CD14-positive monocyte (primary cell): ENCODE measurements around the gene AXIN1. TPM values are rescaled to one million over a fixed set of nuclear protein-coding genes. Genes with fewer than 3 reads are reported as not detected.

Experiments used
- DNase-seq, 3 donors: peaks; one replicate each; pipeline ENCODE4 v3.0.0-alpha.2; 2011 to 2022
- H2AFZ ChIP-seq: 2 replicates; pipeline ENCODE4 v1.6.0; 2012; ENCODE audit warnings: mild to moderate bottlenecking, low read depth, low read length, inconsistent platforms; ENCODE audit not compliant: insufficient read depth, poor library complexity, severe bottlenecking
- H3K27ac ChIP-seq, 2 donors: 1 replicate in 1 of 2; 2 replicates in 1 of 2; pipeline ENCODE4 v1.5.1; 2012 to 2013; ENCODE audit warnings: low read length in 2 of 2, control low read depth in 1 of 2, inconsistent platforms in 1 of 2, low read depth in 1 of 2, mild to moderate bottlenecking in 1 of 2
- H3K27me3 ChIP-seq, 2 donors: one replicate each; pipeline versions ENCODE4 v1.6.0 to v1.6.1; 2011 to 2013; ENCODE audit warnings: low read length in 2 of 2; ENCODE audit not compliant: control insufficient read depth in 2 of 2, insufficient read depth in 2 of 2
- H3K36me3 ChIP-seq, 2 donors: replicated peaks in 1 of 2; 1 replicate in 1 of 2; 2 replicates in 1 of 2; pipeline versions ENCODE4 v1.5.1 to v1.6.1; 2012 to 2013; ENCODE audit warnings: low read length in 2 of 2, control low read depth in 1 of 2, inconsistent platforms in 1 of 2, mild to moderate bottlenecking in 1 of 2; ENCODE audit not compliant: insufficient read depth in 2 of 2, control insufficient read depth in 1 of 2
- H3K4me1 ChIP-seq, 2 donors: 1 replicate in 1 of 2; 2 replicates in 1 of 2; pipeline versions ENCODE4 v1.5.1 to v1.6.1; 2012 to 2013; ENCODE audit warnings: low read length in 2 of 2, control low read depth in 1 of 2, inconsistent platforms in 1 of 2, mild to moderate bottlenecking in 1 of 2, moderate library complexity in 1 of 2; ENCODE audit not compliant: insufficient read depth in 2 of 2, control insufficient read depth in 1 of 2
- H3K4me2 ChIP-seq: replicated peaks from 2 replicates; pipeline ENCODE3; 2012; ENCODE audit warnings: low read length, moderate library complexity, mild to moderate bottlenecking; ENCODE audit not compliant: poor library complexity, severe bottlenecking; ENCODE audit errors: extremely low read depth
- H3K4me3 ChIP-seq, 3 experiments: fragments of 200-600 bp in 1 of 3; sonication (generic) in 1 of 3; replicated peaks in 1 of 3; 1 replicate in 2 of 3; 2 replicates in 1 of 3; pipeline ENCODE4 v1.5.1; 2011 to 2013; ENCODE audit warnings: low read length in 3 of 3, mild to moderate bottlenecking in 3 of 3, control low read depth in 2 of 3, low read depth in 2 of 3, inconsistent platforms in 1 of 3, moderate library complexity in 1 of 3
- H3K79me2 ChIP-seq: 2 replicates; pipeline ENCODE4 v1.6.0; 2012; ENCODE audit warnings: mild to moderate bottlenecking, control low read depth, inconsistent platforms, low read length, moderate library complexity; ENCODE audit not compliant: insufficient read depth
- H3K9ac ChIP-seq: 2 replicates; pipeline ENCODE4 v1.6.0; 2017; ENCODE audit warnings: low read length, mild to moderate bottlenecking; ENCODE audit not compliant: insufficient read depth, poor library complexity, severe bottlenecking
- H3K9me3 ChIP-seq, 2 donors: replicated peaks in 1 of 2; 1 replicate in 1 of 2; 2 replicates in 1 of 2; pipeline versions ENCODE4 v1.5.1 to v1.6.1; 2012 to 2013; ENCODE audit warnings: low read length in 2 of 2, control low read depth in 1 of 2; ENCODE audit not compliant: control insufficient read depth in 1 of 2, insufficient read depth in 1 of 2
- H4K20me1 ChIP-seq: 2 replicates; pipeline ENCODE4 v1.6.0; 2012; ENCODE audit warnings: mild to moderate bottlenecking, low read length, control low read depth, moderate library complexity; ENCODE audit not compliant: insufficient read depth
- H3K27ac Mint-ChIP-seq, 7 donors: one replicate each; pipeline ENCODE4 v1.8.0; 2020; ENCODE audit warnings: mild to moderate bottlenecking in 7 of 7, mixed read lengths in 7 of 7, moderate library complexity in 6 of 7, inconsistent platforms in 2 of 7
- H3K27me3 Mint-ChIP-seq, 3 donors: one replicate each; pipeline ENCODE4 v1.8.0; 2021 to 2022; ENCODE audit warnings: low read depth in 3 of 3, mild to moderate bottlenecking in 3 of 3, mixed read lengths in 3 of 3, moderate library complexity in 3 of 3, inconsistent platforms in 1 of 3
- H3K36me3 Mint-ChIP-seq, 2 donors: one replicate each; pipeline ENCODE4 v1.8.0; 2020; ENCODE audit warnings: mixed read lengths in 2 of 2, inconsistent platforms in 1 of 2, mild to moderate bottlenecking in 1 of 2
- H3K4me1 Mint-ChIP-seq: one replicate; pipeline ENCODE4 v1.8.0; 2020; ENCODE audit warnings: mild to moderate bottlenecking, mixed read lengths
- H3K4me3 Mint-ChIP-seq, 2 donors: one replicate each; pipeline ENCODE4 v1.8.0; 2020; ENCODE audit warnings: mild to moderate bottlenecking in 2 of 2, mixed read lengths in 2 of 2, moderate library complexity in 1 of 2
- H3K9me3 Mint-ChIP-seq, 7 donors: one replicate each; pipeline ENCODE4 v1.8.0; 2020 to 2022; ENCODE audit warnings: mixed read lengths in 7 of 7, mild to moderate bottlenecking in 6 of 7, moderate library complexity in 6 of 7, inconsistent platforms in 2 of 7
- whole genome bisulfite sequencing: methylation state at CpG from one replicate; pipeline ENCODE4 v1.1.5; 2013; ENCODE audit warnings: missing lambda C conversion rate; ENCODE audit not compliant: insufficient coverage; 5-methylcytosine and 5-hydroxymethylcytosine counted together
- intact Hi-C, 2 donors: fragments of 100-400 bp; cut with micrococcal nuclease; formaldehyde crosslinking; loops; one replicate each; pipeline versions ENCODE4 v1.15.0 to v1.15.1; 2023
- polyA plus RNA-seq, 3 donors: library from polyadenylated mRNA; depleted of rRNA in 1 of 3; unstranded in 2 of 3; stranded (reverse) in 1 of 3; fragments of 300-500 nt in 2 of 3; fragments of >200 nt in 1 of 3; fragmentation: Illumina TruSeq in 2 of 3; gene quantifications; 1 replicate in 2 of 3; 2 replicates in 1 of 3; pipeline ENCODE4 v1.2.3, GENCODE V29; 2012 to 2021
- TF ChIP-seq, protein P1 (sequence below): fragments of 200-600 bp; IDR thresholded peaks from one replicate; pipeline ENCODE4 v1.8.0; 2022; ENCODE audit warnings: antibody characterized with exemption, mild to moderate bottlenecking

Gene AXIN1
- polyA plus RNA-seq, 3 donors, result 0.30 to 20.9 (median 0.74) TPM

DNA sequence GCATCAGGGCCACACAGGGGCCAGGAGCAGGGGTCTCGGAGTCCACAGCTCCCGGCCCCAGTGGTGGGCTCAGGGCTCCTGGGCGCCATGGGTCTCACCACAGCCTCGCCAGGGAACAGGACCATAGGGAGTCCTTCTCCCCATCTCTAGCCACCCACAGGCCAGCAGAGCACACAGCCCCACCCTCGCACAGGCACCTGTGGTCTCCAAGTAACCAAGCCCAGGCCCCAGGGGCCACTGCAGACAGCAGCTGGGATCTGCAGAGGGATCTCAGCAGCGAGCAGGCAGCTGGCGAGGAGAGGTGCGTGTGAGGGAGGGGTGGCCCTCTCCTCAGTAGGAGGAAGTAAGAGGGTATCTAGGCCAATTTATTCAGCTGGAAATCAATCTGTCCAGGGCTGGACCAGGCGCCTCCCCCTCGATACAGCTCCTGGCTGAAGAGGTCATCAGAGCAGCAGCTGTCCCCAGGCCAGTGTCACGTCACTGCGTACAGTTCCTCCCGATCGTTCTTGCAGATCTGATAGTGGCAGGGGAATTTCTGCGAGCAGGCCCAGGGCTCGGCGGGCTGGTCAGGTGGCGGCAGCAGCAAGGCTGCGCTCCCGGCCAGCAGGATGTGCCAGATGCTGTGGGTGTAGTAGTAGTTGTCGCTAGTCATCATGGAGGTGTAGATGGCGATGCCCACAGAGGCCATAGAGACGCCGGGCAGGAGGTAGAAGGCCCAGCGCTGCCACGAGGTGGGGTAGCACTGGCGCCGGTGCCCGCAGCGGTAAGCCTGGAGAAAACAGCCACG is 19.2 kb upstream of the AXIN1 start:
- TF ChIP-seq, protein P1, sequence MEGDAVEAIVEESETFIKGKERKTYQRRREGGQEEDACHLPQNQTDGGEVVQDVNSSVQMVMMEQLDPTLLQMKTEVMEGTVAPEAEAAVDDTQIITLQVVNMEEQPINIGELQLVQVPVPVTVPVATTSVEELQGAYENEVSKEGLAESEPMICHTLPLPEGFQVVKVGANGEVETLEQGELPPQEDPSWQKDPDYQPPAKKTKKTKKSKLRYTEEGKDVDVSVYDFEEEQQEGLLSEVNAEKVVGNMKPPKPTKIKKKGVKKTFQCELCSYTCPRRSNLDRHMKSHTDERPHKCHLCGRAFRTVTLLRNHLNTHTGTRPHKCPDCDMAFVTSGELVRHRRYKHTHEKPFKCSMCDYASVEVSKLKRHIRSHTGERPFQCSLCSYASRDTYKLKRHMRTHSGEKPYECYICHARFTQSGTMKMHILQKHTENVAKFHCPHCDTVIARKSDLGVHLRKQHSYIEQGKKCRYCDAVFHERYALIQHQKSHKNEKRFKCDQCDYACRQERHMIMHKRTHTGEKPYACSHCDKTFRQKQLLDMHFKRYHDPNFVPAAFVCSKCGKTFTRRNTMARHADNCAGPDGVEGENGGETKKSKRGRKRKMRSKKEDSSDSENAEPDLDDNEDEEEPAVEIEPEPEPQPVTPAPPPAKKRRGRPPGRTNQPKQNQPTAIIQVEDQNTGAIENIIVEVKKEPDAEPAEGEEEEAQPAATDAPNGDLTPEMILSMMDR, result no peak
- H3K36me3 Mint-ChIP-seq, result peaks cover 44 to 78% of the 10 kb centered on the region in 2 donors
- DNase-seq, result no peak
- peaks cover 3% of the 10 kb centered on the region for H3K79me2 ChIP-seq
- H2AFZ ChIP-seq, result no peak overlapping the region
- peaks cover 17 to 20% of the 10 kb centered on the region in 2 donors for H3K4me1 ChIP-seq
- no peak overlapping the region for H3K4me3 Mint-ChIP-seq
- WGBS, result 93% methylated on average over 24 of the region's 31 CpGs
- H3K27ac ChIP-seq, result no peak overlapping the region
- no peak overlapping the region for H3K4me3 ChIP-seq
- H3K27me3 Mint-ChIP-seq, result peaks cover 0 to 6% (median 4%) of the 10 kb centered on the region in 3 donors
- intact Hi-C loops, result no loop called here
- no peaks in the 10 kb centered on the region for H3K9me3 Mint-ChIP-seq
- no peaks in the 10 kb centered on the region for H4K20me1 ChIP-seq
- peak overlapping the region in 1 of 7 donors; percentile 60 for H3K27ac Mint-ChIP-seq
- H3K9me3 ChIP-seq, result no peaks in the 10 kb centered on the region
- H3K9ac ChIP-seq, result no peak overlapping the region
- no peak overlapping the region for H3K4me2 ChIP-seq
- no peaks in the 10 kb centered on the region for H3K27me3 ChIP-seq
- H3K36me3 ChIP-seq, result peaks cover 64 to 77% of the 10 kb centered on the region in 2 donors
- peaks cover 18% of the 10 kb centered on the region for H3K4me1 Mint-ChIP-seq

DNA sequence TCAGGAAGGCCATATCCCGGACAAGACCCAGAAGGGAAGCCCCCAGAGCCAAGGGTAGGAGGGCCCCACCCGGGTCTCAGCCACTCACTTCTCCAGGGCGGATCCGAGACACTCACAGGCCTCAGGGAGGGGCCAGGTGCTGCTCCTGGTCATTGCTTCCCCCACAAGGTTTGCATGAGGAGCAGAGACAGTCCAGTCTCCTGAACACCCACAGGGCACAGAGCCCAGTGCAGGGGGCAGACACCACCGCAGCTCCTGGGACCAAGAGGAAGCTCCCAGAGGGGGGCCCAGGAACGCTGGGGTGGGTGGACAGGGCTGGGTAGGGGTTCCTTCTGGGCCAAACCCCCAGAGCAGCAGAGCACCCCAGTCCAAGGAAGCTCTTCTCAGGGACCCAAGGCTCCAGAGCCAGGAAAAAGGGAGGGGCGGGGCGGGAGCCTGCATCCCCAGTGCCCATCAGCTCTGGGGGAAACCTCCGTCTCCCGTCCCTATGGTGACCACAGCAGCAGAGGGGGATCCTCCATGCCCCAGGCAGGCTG is 18.5 kb upstream of the AXIN1 start:
- Histone ChIP-seq H3K4me3 (peak overlapping the region in 2 of 3 experiments; percentile 14 to 71), H3K4me2 (peak overlapping the region; percentile 79), H3K4me1 (peaks cover 17 to 20% of the 10 kb centered on the region in 2 donors), H2AFZ (peak overlapping the region; percentile 65), H3K36me3 (peaks cover 59 to 77% of the 10 kb centered on the region in 2 donors), H3K9me3 (no peaks in the 10 kb centered on the region), H4K20me1 (no peaks in the 10 kb centered on the region), H3K9ac (peak overlapping the region; percentile 27), H3K79me2 (peaks cover 3% of the 10 kb centered on the region), H3K27me3 (no peaks in the 10 kb centered on the region), H3K27ac (peak overlapping the region; percentile 47 to 66)
- peaks cover 44 to 77% of the 10 kb centered on the region in 2 donors for H3K36me3 Mint-ChIP-seq
- peak overlapping the region in 5 of 7 donors; percentile 61 to 90 (median 73) for H3K27ac Mint-ChIP-seq
- 53% methylated on average over 9 of the region's 10 CpGs for WGBS
- TF ChIP-seq, protein P1, result no peak
- no peaks in the 10 kb centered on the region for H3K9me3 Mint-ChIP-seq
- peaks cover 0 to 6% (median 4%) of the 10 kb centered on the region in 3 donors for H3K27me3 Mint-ChIP-seq
- no peak for DNase-seq
- H3K4me1 Mint-ChIP-seq, result peaks cover 18% of the 10 kb centered on the region
- peak overlapping the region; percentile 85 to 89 for H3K4me3 Mint-ChIP-seq
- intact Hi-C loops, result no loop called here
